Spleen (tissue), 7 donors: ENCODE results near the gene RRM1.

Experiments
- POLR2A ChIP-seq, 3 donors: fragments of 450-650 bp; IDR thresholded peaks; one replicate each; pipeline ENCODE4 v1.5.1; 2017; ENCODE audit warnings: antibody characterized with exemption in 3 of 3, mild to moderate bottlenecking in 1 of 3
- POLR2AphosphoS5 ChIP-seq, 3 donors: sonication (generic); formaldehyde crosslinking; IDR thresholded peaks; one replicate each; pipeline ENCODE4 v1.5.1; 2017; ENCODE audit warnings: antibody characterized with exemption in 3 of 3
- TF ChIP-seq, protein P1 (sequence below), 11 experiments: fragments of 200-600 bp in 7 of 11; fragments of 450-650 bp in 4 of 11; sonication (generic) in 4 of 11; IDR thresholded peaks in 8 of 11; conservative IDR thresholded peaks in 3 of 11; 1 replicate in 7 of 11; 2 replicates in 4 of 11; pipeline versions ENCODE4 v1.4.0 to v1.8.0; 2016 to 2021; ENCODE audit warnings: antibody characterized with exemption in 11 of 11, inconsistent platforms in 4 of 11, mild to moderate bottlenecking in 1 of 11
- donor health status: DM: no; HTN: no; CAD: no; lungs with moderate emphysema.
- donor health status: DM: no; HTN: no; CAD: no.
- donor health status: DM: no; HTN: no; CAD: no.

DNA sequence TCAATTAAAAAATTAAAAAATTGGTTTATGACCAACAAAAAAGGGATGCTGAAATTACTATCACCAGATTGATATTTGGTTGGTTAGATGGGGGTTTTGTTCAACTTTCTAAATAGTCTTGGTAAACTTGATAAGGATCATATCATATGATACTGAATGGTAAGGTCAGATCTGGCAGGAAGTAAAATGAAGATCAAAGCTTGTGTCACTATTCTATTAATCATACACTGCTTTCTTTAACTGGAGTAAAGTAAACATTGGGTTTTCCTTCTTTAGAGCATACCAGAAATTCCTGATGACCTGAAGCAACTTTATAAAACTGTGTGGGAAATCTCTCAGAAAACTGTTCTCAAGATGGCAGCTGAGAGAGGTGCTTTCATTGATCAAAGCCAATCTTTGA is 40.2 kb downstream of the RRM1 start:
- TF ChIP-seq, protein P1, sequence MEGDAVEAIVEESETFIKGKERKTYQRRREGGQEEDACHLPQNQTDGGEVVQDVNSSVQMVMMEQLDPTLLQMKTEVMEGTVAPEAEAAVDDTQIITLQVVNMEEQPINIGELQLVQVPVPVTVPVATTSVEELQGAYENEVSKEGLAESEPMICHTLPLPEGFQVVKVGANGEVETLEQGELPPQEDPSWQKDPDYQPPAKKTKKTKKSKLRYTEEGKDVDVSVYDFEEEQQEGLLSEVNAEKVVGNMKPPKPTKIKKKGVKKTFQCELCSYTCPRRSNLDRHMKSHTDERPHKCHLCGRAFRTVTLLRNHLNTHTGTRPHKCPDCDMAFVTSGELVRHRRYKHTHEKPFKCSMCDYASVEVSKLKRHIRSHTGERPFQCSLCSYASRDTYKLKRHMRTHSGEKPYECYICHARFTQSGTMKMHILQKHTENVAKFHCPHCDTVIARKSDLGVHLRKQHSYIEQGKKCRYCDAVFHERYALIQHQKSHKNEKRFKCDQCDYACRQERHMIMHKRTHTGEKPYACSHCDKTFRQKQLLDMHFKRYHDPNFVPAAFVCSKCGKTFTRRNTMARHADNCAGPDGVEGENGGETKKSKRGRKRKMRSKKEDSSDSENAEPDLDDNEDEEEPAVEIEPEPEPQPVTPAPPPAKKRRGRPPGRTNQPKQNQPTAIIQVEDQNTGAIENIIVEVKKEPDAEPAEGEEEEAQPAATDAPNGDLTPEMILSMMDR (IDR thresholded peaks at IDR 0.05 in 8 of 11, conservative IDR thresholded peaks at IDR 0.05 in 3 of 11): no peak
- TF ChIP-seq POLR2A (IDR thresholded peaks at IDR 0.05): no peak
- no peak for TF ChIP-seq POLR2AphosphoS5 (IDR thresholded peaks at IDR 0.05)
